GM19463 (cell line): ENCODE results near the gene EVA1C.
"Not testable (repeated sequence)": the region's sequence is repeated elsewhere in the genome, so short reads cannot be mapped to it uniquely, and the experiment has no call there.

Experiments used
- ATAC-seq: cut with Tn5 transposase; IDR thresholded peaks from one replicate; pipeline ENCODE4 v1.9.1; 2021; ENCODE audit warnings: mild to moderate bottlenecking, moderate library complexity; ENCODE audit not compliant: unreplicated experiment

Gene EVA1C

GRCh38 chr21:32459972-32460371, 47.5 kb downstream of the EVA1C start:
- no peak for ATAC-seq

GRCh38 chr21:32461503-32461902, 49.0 kb downstream of the EVA1C start:
- no peak for ATAC-seq

DNA sequence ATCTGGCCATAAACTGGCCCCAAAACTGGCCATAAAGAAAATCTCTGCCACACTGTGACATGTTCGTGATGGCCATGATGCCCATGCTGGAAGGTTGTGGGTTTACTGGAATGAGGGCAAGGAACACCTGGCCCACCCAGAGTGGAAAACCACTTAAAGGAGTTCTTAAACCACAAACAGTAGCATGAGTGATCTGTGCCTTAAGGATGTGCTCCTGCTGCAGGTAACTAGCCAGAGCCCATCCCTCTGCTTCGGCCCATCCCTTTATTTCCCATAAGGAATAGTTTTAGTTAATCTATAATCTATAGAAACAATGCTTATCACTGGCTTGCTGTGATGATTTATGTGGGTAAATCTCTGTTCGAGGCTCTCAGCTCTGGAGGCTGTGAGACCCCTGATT, 50.1 kb downstream of the EVA1C start:
- not testable (repeated sequence) for ATAC-seq

DNA sequence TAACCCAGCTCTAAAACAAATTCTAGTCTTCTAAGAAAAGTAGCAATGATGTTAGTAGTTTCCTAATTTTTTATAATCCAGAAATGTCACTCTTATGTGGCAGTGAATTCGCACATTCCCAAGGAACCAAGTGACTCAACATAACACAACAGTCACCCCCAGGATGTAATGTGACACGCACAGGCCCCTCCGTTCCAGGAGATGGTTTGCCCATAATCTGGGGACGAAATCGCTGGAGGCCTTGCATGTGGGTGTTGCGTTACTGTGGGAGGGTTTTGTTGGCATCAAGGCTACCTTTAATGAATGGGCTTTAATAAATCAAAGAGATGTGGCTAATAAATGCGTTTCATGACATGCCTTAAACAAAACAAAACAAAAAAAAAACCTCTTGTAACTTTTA, 50.9 kb downstream of the EVA1C start:
- ATAC-seq, result no peak

DNA sequence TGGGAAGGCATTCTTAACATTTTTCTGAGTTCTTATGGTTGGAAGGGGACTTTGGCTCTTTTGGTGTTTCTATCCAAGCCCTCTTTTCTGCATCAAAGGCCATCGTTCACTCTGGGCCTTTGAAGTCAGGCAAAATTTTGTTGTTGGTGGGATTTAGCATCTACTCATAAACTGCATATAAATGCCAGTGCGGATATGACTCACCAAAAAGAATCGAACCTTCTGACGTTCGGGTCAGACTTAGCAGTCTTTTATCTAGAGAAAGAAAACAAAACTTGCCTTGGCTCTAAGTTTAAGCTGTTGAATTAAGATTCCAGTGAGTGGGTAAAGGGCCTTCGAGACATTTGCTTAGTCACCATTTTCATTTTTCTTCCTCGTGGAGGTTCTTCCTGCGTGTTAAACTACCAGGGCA, 51.4 kb downstream of the EVA1C start:
- ATAC-seq, result no peak

DNA sequence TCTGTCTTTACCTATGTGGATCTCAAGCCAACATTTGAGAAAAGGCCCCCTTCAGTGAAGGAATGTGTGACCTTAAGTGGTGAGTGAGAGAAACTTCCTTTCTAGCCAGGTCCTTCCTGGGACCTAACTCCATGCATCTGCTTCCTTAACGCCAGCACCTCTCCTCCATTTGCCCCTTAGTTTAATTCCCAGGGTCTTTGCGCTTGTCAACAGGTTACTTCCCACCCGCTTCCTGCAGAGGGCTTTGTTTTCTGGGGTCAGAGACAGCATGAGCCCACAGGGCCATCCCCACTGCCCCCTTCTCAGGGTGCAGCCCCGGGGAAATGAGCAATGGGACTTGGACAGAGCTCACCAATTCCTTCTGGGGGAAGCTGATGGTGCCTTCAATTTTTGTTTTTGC, 54.8 kb downstream of the EVA1C start:
- ATAC-seq, result no peak

DNA sequence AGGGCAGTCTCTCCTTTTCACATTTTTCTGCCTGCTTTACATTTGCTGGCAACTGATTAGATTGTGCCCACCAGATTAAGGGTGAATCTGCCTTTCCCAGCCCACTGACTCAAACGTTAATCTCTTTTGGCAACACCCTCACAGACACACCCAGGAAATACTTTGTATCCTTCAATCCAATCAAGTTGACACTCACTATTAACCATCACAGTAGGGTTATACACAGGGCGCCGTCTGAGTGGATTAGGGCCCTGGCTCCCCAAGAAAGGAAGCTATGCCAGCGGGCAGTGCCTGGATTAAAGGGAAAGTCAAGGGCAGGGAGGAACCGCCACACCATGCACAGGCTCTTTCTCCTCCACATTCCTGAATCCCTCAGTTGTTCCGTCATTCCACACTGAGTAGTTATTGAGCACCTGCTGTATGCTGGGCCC, 56.2 kb downstream of the EVA1C start:
- ATAC-seq, result no peak

DNA sequence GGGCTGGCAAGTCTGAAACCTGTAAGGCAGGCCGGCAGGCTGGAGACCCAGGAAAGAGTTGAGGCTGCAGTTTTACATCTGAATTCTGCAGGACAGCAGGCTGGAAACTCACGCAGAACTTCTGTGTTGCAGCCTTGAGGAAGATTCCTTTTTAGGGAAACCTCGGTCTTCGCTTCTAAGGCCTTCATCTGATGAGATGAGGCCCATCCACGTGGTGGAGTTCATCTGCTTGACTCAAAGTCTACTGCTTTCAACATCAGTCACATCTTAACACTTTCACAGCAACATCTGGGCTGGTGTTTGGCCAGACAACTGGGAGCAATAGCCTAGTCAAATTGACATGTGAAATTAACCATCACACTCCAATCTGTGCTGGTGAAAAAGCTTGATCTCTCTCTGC, 57.1 kb downstream of the EVA1C start:
- ATAC-seq, result no peak

DNA sequence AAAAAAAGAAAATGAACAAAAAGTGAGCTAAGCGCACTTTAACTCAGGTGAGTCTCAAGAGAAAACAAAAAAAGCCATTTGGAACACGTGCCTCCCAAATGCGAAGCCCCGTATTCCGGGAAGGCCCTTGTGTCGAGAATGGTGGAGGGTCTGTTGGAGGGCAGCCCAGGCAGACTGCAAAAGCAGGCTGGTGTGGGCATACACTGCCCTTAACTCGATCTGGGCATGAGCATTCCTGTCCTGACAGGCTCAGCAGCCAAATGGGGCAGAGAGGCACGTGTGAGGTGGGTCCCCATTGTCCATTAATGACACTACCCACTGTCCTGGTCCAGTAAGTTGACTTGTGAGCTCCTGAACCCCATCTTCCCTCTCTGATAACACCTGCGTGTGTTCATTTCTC, 57.7 kb downstream of the EVA1C start:
- no peak for ATAC-seq

DNA sequence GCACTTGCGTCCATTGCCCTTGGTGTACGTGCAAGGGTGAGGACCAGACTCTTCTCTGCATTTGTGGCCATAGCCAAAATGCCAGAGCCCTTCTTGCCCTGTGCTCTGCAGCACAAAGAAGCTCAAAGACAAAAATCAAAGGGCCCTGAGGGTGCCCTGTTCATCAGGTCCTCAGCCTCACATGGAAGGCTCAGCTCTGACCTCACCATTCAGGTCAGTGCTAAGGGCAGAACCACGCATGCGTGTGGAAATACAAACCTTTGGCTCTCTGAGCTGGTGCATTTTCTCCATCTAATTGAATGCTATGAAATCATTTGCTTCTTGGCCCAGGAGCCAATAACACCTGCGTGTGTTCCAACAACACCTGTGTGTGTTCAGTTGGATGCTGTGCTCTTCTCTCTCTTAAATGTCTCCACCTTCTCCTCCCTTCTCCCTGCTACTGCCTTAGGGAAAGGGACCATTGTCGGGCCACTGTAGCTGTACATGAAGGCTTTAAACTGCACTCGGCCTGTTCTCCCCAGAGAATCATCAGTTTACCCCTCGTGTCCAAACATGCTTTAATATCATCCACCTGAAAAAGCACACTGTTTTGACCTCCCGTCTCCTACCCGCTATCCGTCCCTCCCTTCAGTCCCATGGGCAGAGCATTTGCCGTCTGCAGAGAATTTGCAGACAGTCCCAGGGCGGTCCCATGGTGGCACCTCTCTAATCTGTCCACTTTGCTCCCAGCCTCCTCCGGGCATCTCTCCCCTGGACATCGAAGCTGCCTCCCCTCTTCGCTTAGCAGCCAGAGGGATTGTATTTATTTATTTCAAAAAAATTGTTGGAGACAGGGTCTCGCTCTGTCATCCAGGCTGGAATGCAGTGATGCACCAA, 60.6 kb downstream of the EVA1C start:
- ATAC-seq, result no peak

- ATAC-seq, result no peak
These were observed 61.9 kb downstream of the EVA1C start for GRCh38 chr21:32474179-32475059.

- ATAC-seq, result no peak
These were observed 62.8 kb downstream of the EVA1C start for GRCh38 chr21:32475162-32475812.

GRCh38 chr21:32476661-32477423, 64.3 kb downstream of the EVA1C start:
- no peak for ATAC-seq

GRCh38 chr21:32477424-32477745, 64.9 kb downstream of the EVA1C start:
- no peak for ATAC-seq

GRCh38 chr21:32481875-32482408, 69.4 kb downstream of the EVA1C start:
- ATAC-seq, result no peak

DNA sequence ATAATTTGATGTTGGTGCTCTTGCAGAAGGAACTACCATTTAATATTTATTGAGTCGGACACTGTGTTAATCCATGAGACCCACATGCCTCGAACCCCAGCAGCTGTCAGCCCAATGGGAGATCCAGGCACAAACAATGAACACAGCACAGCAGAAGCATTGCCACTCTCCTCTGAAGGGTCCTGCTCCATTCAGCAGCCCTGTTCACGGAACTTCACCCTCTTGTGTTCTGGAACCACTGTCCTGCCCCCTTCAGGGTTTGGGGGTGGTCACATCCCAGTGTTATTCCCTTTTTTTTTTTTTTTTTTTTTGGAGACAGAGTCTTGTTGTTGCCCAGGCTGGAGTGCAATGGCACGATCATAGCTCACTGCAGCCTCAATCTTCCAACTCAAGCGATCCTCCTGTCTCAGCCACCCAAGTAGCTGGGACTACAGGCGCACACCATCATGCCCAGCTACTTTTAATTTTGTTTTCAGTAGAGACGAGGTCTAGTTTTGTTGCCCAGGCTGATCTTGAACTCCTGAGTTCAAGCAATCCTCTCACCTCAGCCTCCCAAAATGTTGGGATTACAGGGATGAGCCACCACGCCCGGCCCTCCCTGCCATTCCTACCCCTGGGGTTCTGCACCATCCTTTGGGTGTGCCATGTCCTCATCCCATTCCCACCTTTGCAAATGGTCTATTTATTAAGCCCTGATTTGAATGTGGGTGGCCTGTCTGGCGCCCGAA, 70.2 kb downstream of the EVA1C start:
- no peak for ATAC-seq

- no peak for ATAC-seq
These were observed 70.7 kb downstream of the EVA1C start for GRCh38 chr21:32483293-32483595.

DNA sequence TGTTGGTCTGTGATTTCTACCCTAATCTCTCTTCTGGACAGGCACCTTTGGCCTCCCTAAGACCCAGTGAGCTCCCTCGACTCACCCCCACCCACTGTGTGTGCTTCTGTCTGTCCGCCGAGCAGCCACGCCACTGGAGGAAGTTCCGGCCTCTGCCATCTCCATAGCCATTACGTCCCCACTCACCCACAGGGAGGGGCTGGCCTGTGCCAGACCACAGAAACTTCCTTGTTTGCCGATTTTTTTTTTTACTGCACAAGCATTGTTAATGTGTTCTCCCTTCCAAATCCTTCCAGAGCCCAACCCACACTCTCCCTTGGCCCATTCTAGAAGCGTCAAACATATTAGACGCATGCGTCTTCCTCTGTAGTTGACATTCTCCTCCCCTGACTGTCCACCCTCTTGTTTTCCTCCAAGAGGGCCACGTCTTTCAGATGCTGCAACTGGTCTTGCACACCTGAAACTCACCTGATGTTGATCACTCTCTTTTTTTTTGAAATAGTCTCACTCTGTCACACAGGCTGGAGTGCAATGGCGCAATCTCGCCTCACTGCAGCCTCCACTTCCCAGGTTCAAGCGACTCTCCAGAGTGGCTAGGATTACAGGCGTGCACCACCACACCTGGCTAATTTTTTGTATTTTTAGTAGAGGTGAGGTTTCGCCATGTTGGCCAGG, 72.3 kb downstream of the EVA1C start:
- ATAC-seq, result no peak

DNA sequence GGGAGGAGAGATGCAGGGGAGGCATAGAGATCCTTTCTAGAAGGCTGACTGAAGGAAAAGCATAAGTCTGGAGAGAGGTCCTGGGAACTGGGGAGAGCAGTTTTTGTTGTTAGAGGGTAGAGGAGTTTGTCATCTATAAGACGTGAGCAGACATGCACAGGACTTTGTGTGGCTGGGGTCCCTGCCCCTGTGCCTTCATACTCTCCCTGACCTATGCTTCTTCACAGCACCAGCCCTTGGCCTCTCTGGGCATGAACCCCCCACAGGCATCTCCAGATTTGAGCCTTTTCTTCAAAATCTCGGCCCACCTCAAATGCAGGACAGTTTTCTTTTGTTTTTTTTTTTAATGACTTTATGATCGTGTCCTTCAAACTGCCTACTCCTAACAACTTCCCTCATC, 79.9 kb downstream of the EVA1C start:
- ATAC-seq, result no peak
